HEK293 (cell line): ENCODE results near the gene ATE1.

Source experiments
- CTCF ChIA-PET: fragments of 350-600 bp; formaldehyde crosslinking; extraction: SDS; loops from one replicate; lab custom pipeline; 2021; ENCODE audit warnings: antibody characterized with exemption; lab: Yijun Ruan, JAX
- POLR2A ChIA-PET: fragments of 300-600 bp; formaldehyde crosslinking; extraction: SDS; loops from one replicate; lab custom pipeline; 2020; ENCODE audit warnings: antibody characterized with exemption, inconsistent platforms; lab: Yijun Ruan, JAX
- H3K27ac ChIP-seq: fragments of 200-500 bp; sonication (Bioruptor generic); 2 replicates; pipeline ENCODE4 v1.5.1; 2014; ENCODE audit warnings: low read depth, low read length, control low read depth, inconsistent platforms; ENCODE audit errors: extremely low read depth
- H3K36me3 ChIP-seq, 2 experiments: fragments of 200-500 bp in 1 of 2; sonication (Bioruptor generic) in 1 of 2; 1 replicate in 1 of 2; 2 replicates in 1 of 2; pipeline ENCODE4 v1.5.1; 2014 to 2017; ENCODE audit warnings: inconsistent platforms in 2 of 2, low read length in 2 of 2; ENCODE audit not compliant: control insufficient read depth in 2 of 2, insufficient read depth in 1 of 2
- H3K4me1 ChIP-seq: fragments of 200-500 bp; sonication (Bioruptor generic); 2 replicates; pipeline ENCODE4 v1.5.1; 2014; ENCODE audit warnings: mild to moderate bottlenecking, low read length, inconsistent platforms; ENCODE audit not compliant: control insufficient read depth, insufficient read depth
- H3K4me3 ChIP-seq: 2 replicates; pipeline ENCODE4 v1.5.1; 2011; ENCODE audit warnings: low read depth, mild to moderate bottlenecking, control low read depth, low read length, moderate library complexity
- H3K9me3 ChIP-seq: fragments of 200-500 bp; sonication (Bioruptor generic); 2 replicates; pipeline ENCODE4 v1.5.1; 2014; ENCODE audit warnings: low read depth, low read length, inconsistent platforms; ENCODE audit not compliant: control insufficient read depth, insufficient read depth
- ATF2 ChIP-seq: fragments of 450-650 bp; formaldehyde crosslinking; IDR thresholded peaks from 2 replicates; pipeline ENCODE4 v1.5.1; 2016; ENCODE audit warnings: missing biosample characterization, missing genetic modification characterization, low read depth
- EGR2 ChIP-seq: fragments of 450-650 bp; formaldehyde crosslinking; IDR thresholded peaks from 2 replicates; pipeline ENCODE4 v1.5.1; 2016; ENCODE audit warnings: low read depth, missing biosample characterization, missing genetic modification characterization
- HOXC10 ChIP-seq: sonication (generic); formaldehyde crosslinking; IDR thresholded peaks from 2 replicates; pipeline ENCODE4 v1.8.1; 2023; ENCODE audit warnings: mild to moderate bottlenecking, missing genetic modification reagents
- KLF7 ChIP-seq: fragments of 450-650 bp; formaldehyde crosslinking; IDR thresholded peaks from 2 replicates; pipeline ENCODE4 v1.5.1; 2016; ENCODE audit warnings: missing biosample characterization, missing genetic modification characterization, borderline replicate concordance
- RBAK ChIP-seq: fragments of 450-650 bp; formaldehyde crosslinking; IDR thresholded peaks from 2 replicates; pipeline ENCODE4 v1.5.1; 2016; ENCODE audit warnings: missing biosample characterization, missing genetic modification characterization
- SCRT2 ChIP-seq: fragments of 450-650 bp; formaldehyde crosslinking; IDR thresholded peaks from 2 replicates; pipeline ENCODE4 v1.5.1; 2016; ENCODE audit warnings: missing biosample characterization, missing genetic modification characterization
- YY1 ChIP-seq: fragments of 450-650 bp; formaldehyde crosslinking; IDR thresholded peaks from 2 replicates; pipeline ENCODE4 v1.5.1; 2018; ENCODE audit warnings: missing biosample characterization, missing genetic modification characterization
- ZBTB1 ChIP-seq: fragments of 450-650 bp; formaldehyde crosslinking; IDR thresholded peaks from 2 replicates; pipeline ENCODE4 v1.5.1; 2016; ENCODE audit warnings: missing biosample characterization, missing genetic modification characterization
- ZBTB20 ChIP-seq: fragments of 450-650 bp; formaldehyde crosslinking; IDR thresholded peaks from 2 replicates; pipeline ENCODE4 v1.5.1; 2016; ENCODE audit warnings: missing biosample characterization, missing genetic modification characterization
- ZFP37 ChIP-seq: fragments of 450-650 bp; formaldehyde crosslinking; IDR thresholded peaks from 2 replicates; pipeline ENCODE4 v1.5.1; 2016; ENCODE audit warnings: missing biosample characterization, missing genetic modification characterization
- ZNF114 ChIP-seq: fragments of 450-650 bp; formaldehyde crosslinking; IDR thresholded peaks from 2 replicates; pipeline ENCODE4 v1.5.0; 2017; ENCODE audit warnings: missing biosample characterization, missing genetic modification characterization
- ZNF121 ChIP-seq: fragments of 450-650 bp; formaldehyde crosslinking; IDR thresholded peaks from 2 replicates; pipeline ENCODE4 v1.5.1; 2016; ENCODE audit warnings: missing biosample characterization, missing genetic modification characterization
- ZNF132 ChIP-seq: fragments of 450-650 bp; formaldehyde crosslinking; IDR thresholded peaks from 2 replicates; pipeline ENCODE4 v1.5.1; 2017; ENCODE audit warnings: missing biosample characterization, missing genetic modification characterization, borderline replicate concordance
- ZNF140 ChIP-seq: fragments of 450-650 bp; formaldehyde crosslinking; IDR thresholded peaks from 2 replicates; pipeline ENCODE4 v1.5.1; 2016; ENCODE audit warnings: missing biosample characterization, missing genetic modification characterization
- ZNF184 ChIP-seq: fragments of 450-650 bp; IDR thresholded peaks from 2 replicates; pipeline ENCODE4 v1.5.1; 2018; ENCODE audit warnings: missing biosample characterization, mild to moderate bottlenecking, missing genetic modification characterization
- ZNF211 ChIP-seq: fragments of 450-650 bp; formaldehyde crosslinking; IDR thresholded peaks from 2 replicates; pipeline ENCODE4 v1.5.1; 2016; ENCODE audit warnings: low read depth, missing biosample characterization, missing genetic modification characterization
- ZNF214 ChIP-seq: fragments of 450-650 bp; formaldehyde crosslinking; IDR thresholded peaks from 2 replicates; pipeline ENCODE4 v1.5.1; 2017; ENCODE audit warnings: missing biosample characterization, mild to moderate bottlenecking, missing genetic modification characterization, borderline replicate concordance
- ZNF26 ChIP-seq: fragments of 450-650 bp; formaldehyde crosslinking; IDR thresholded peaks from 2 replicates; pipeline ENCODE4 v1.5.1; 2016; ENCODE audit warnings: missing biosample characterization, missing genetic modification characterization
- ZNF274 ChIP-seq, 2 experiments: fragments of 200-500 bp in 1 of 2; fragments of 450-650 bp in 1 of 2; sonication (Bioruptor generic) in 1 of 2; formaldehyde crosslinking in 1 of 2; IDR thresholded peaks; 2 replicates each; pipeline versions ENCODE4 v1.5.1 to v1.6.1; 2014 to 2016; ENCODE audit warnings: borderline replicate concordance in 1 of 2, inconsistent platforms in 1 of 2, low read length in 1 of 2, missing biosample characterization in 1 of 2, missing genetic modification characterization in 1 of 2
- ZNF292 ChIP-seq: fragments of 450-650 bp; formaldehyde crosslinking; IDR thresholded peaks from 2 replicates; pipeline ENCODE4 v1.5.1; 2016; ENCODE audit warnings: low read depth, missing biosample characterization, missing genetic modification characterization, borderline replicate concordance
- ZNF530 ChIP-seq: fragments of 450-650 bp; formaldehyde crosslinking; IDR thresholded peaks from 2 replicates; pipeline ENCODE4 v1.5.1; 2016; ENCODE audit warnings: low read depth, missing biosample characterization, missing genetic modification characterization
- ZNF560 ChIP-seq: fragments of 450-650 bp; formaldehyde crosslinking; IDR thresholded peaks from 2 replicates; pipeline ENCODE4 v1.5.1; 2017; ENCODE audit warnings: missing biosample characterization, missing genetic modification characterization, borderline replicate concordance
- ZNF571 ChIP-seq: fragments of 450-650 bp; formaldehyde crosslinking; IDR thresholded peaks from 2 replicates; pipeline ENCODE4 v1.5.0; 2017; ENCODE audit warnings: missing biosample characterization, missing genetic modification characterization
- ZNF585B ChIP-seq: fragments of 450-650 bp; formaldehyde crosslinking; IDR thresholded peaks from 2 replicates; pipeline ENCODE4 v1.5.1; 2016; ENCODE audit warnings: missing biosample characterization, missing genetic modification characterization
- ZNF626 ChIP-seq: fragments of 450-650 bp; sonication (Bioruptor Pico); formaldehyde crosslinking; IDR thresholded peaks from 2 replicates; pipeline ENCODE4 v1.5.1; 2018; ENCODE audit warnings: missing biosample characterization, missing genetic modification characterization, inconsistent platforms
- ZNF629 ChIP-seq: fragments of 450-650 bp; formaldehyde crosslinking; IDR thresholded peaks from 2 replicates; pipeline ENCODE4 v1.5.1; 2017; ENCODE audit warnings: missing biosample characterization, missing genetic modification characterization
- ZNF654 ChIP-seq: fragments of 450-650 bp; formaldehyde crosslinking; IDR thresholded peaks from 2 replicates; pipeline ENCODE4 v1.5.1; 2016; ENCODE audit warnings: low read depth, missing biosample characterization, missing genetic modification characterization
- ZNF692 ChIP-seq: fragments of 450-650 bp; formaldehyde crosslinking; IDR thresholded peaks from 2 replicates; pipeline ENCODE4 v1.5.1; 2016; ENCODE audit warnings: missing biosample characterization, missing genetic modification characterization
- ZNF747 ChIP-seq: fragments of 450-650 bp; formaldehyde crosslinking; IDR thresholded peaks from 2 replicates; pipeline ENCODE4 v1.5.1; 2016; ENCODE audit warnings: missing biosample characterization, missing genetic modification characterization
- ZNF76 ChIP-seq: fragments of 450-650 bp; formaldehyde crosslinking; IDR thresholded peaks from 2 replicates; pipeline ENCODE4; 2016; ENCODE audit warnings: low read depth, missing biosample characterization, missing genetic modification characterization, borderline replicate concordance
- ZNF791 ChIP-seq: fragments of 450-650 bp; formaldehyde crosslinking; IDR thresholded peaks from 2 replicates; pipeline ENCODE4 v1.5.1; 2016; ENCODE audit warnings: missing biosample characterization, missing genetic modification characterization
- ZSCAN16 ChIP-seq: fragments of 450-650 bp; formaldehyde crosslinking; IDR thresholded peaks from 2 replicates; pipeline ENCODE4 v1.5.1; 2016; ENCODE audit warnings: missing biosample characterization, missing genetic modification characterization
- ZSCAN30 ChIP-seq: fragments of 450-650 bp; IDR thresholded peaks from 2 replicates; pipeline ENCODE4 v1.5.1; 2018; ENCODE audit warnings: missing biosample characterization, mild to moderate bottlenecking, missing genetic modification characterization, moderate library complexity
- TF ChIP-seq, protein P1 (sequence below): fragments of 450-650 bp; formaldehyde crosslinking; IDR thresholded peaks from 2 replicates; pipeline ENCODE4 v1.5.1; 2017; ENCODE audit warnings: missing biosample characterization, missing genetic modification characterization

Gene ATE1

GRCh38 chr10:121823993-121824463 lies 103.8 kb downstream of the ATE1 start:
- H3K4me1 ChIP-seq: peaks cover 15% of the 10 kb centered on the region; the same call in 1 of the 2 replicates
- H3K36me3 ChIP-seq: peaks cover 5 to 8% of the 10 kb centered on the region in 2 experiments; a peak in 2 of 3 replicates
- CTCF ChIA-PET: interaction anchor here (0.6 to 5.1 kb wide), 28 partner anchors 8 to 875 kb away, joined by 3 to 58 read pairs (median 4); no protein-coding TSS in a partner anchor
- no peaks in the 10 kb centered on the region for H3K9me3 ChIP-seq
- POLR2A ChIA-PET: no interaction called here
- no peak overlapping the region for H3K27ac ChIP-seq
- no peak overlapping the region for H3K4me3 ChIP-seq
- TF ChIP-seq RBAK (no peak), ZNF121 (no peak), ZNF140 (tag by site-specific recombination) (no peak), ZNF76 (tag by site-specific recombination) (no peak), EGR2 (tag by site-specific recombination) (no peak), ZNF132 (no peak), ZNF211 (tag by site-specific recombination) (no peak), ZNF292 (no peak), ZSCAN30 (tag by site-specific recombination) (0 out of 2 replicates have a peak, but pooled peaks have one; percentile 14), ZNF626 (tag by site-specific recombination) (no peak), HOXC10 (CRISPR knock-in tag) (no peak), YY1 (no peak), ZFP37 (no peak), SCRT2 (tag by site-specific recombination) (no peak), ZNF26 (tag by site-specific recombination) (no peak), ZNF692 (tag by site-specific recombination) (0 out of 2 replicates have a peak, but pooled peaks have one; percentile 14), ZNF274 (IDR thresholded peaks at IDR 0.05; ENCODE audit: low read length) (no peak), ZNF274 (tag by site-specific recombination; IDR thresholded peaks at IDR 0.05; ENCODE audit: borderline replicate concordance) (no peak), ATF2 (tag by site-specific recombination) (peak; percentile 43; the same call in 1 of the 2 replicates), ZNF214 (no peak), ZNF654 (tag by site-specific recombination) (peak; percentile 48), ZSCAN16 (tag by site-specific recombination) (no peak), ZNF184 (tag by site-specific recombination) (no peak), ZNF747 (tag by site-specific recombination) (no peak), KLF7 (no peak), ZNF629 (tag by site-specific recombination) (peak; percentile 47; the same call in 1 of the 2 replicates), ZBTB1 (tag by site-specific recombination) (no peak), ZBTB20 (tag by site-specific recombination) (no peak), ZNF571 (tag by site-specific recombination) (no peak), ZNF560 (no peak), ZNF530 (no peak), ZNF791 (tag by site-specific recombination) (no peak), ZNF114 (tag by site-specific recombination) (no peak), ZNF585B (tag by site-specific recombination) (no peak)
- TF ChIP-seq, protein P1, sequence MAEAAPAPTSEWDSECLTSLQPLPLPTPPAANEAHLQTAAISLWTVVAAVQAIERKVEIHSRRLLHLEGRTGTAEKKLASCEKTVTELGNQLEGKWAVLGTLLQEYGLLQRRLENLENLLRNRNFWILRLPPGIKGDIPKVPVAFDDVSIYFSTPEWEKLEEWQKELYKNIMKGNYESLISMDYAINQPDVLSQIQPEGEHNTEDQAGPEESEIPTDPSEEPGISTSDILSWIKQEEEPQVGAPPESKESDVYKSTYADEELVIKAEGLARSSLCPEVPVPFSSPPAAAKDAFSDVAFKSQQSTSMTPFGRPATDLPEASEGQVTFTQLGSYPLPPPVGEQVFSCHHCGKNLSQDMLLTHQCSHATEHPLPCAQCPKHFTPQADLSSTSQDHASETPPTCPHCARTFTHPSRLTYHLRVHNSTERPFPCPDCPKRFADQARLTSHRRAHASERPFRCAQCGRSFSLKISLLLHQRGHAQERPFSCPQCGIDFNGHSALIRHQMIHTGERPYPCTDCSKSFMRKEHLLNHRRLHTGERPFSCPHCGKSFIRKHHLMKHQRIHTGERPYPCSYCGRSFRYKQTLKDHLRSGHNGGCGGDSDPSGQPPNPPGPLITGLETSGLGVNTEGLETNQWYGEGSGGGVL (tag by site-specific recombination): no peak
